NCI-H2196 (cell line): ENCODE results near the gene SHISA6.
"Not testable (repeated sequence)": the region's sequence is repeated elsewhere in the genome, so short reads cannot be mapped to it uniquely, and the experiment has no call there.

ENCODE experiments used
- DNase-seq: peaks from one replicate; lab custom pipeline; 2025; ENCODE audit not compliant: unreplicated experiment; lab: John Stamatoyannopoulos, UW

SHISA6 gene

GRCh38 chr17:11301874-11302273 is 60.9 kb downstream of the SHISA6 start:
- DNase-seq, result not testable (repeated sequence)

GRCh38 chr17:11302401-11303186 is 61.6 kb downstream of the SHISA6 start:
- no peak for DNase-seq

DNA sequence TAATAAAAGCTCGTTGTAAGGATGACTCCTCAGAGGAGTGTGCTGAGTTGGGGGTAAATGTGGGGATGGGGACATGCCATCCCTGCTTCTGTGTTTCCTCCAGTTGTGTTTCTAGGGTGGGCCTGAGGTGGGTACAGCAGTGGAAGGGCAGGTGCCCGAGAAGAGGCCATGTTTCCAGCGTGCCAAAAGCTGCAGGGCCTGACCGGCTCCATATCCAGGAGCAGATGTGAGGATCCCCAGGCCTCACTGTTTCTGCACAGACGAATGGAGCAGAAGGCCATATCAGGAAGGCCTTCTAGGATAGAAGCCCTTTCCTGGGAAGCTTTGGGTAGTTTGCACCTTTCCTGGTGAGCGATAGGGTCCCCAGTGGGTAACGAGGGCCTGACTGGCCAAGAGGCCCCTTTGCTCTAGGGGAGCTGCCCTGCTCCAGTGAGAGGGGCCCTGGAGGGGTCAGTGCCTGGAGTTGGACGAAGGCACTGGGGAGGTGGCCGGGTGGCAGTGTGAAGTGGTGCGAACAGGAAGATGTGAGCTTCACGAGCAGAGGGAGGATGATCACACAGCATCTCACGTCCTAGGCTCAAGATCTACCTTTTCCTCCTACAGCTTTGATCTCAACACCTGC is 62.9 kb downstream of the SHISA6 start:
- no peak for DNase-seq

DNA sequence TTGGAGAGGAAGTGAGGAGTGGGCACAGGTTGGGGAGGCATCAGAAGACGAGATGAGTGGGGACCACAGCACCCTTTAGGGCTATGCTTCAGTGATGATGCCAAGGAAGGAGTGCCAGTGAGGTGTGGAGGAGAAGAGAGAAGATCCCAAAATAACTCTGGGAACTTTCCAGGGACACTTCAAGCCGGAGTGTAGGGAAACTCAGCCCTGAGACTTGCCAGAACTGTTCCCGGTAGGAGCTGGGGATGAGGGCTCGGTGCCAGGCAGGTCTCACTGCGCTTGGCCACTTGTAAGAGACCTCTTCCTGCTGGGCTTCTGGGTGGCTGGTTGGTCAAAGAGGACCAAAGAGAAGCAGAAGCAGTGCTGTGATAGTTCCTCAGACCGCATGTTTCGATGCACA is 63.6 kb downstream of the SHISA6 start:
- DNase-seq, result no peak

GRCh38 chr17:11305524-11305923 is 64.5 kb downstream of the SHISA6 start:
- no peak for DNase-seq

- no peak for DNase-seq
Observed at GRCh38 chr17:11308531-11308930, 67.5 kb downstream of the SHISA6 start.

DNA sequence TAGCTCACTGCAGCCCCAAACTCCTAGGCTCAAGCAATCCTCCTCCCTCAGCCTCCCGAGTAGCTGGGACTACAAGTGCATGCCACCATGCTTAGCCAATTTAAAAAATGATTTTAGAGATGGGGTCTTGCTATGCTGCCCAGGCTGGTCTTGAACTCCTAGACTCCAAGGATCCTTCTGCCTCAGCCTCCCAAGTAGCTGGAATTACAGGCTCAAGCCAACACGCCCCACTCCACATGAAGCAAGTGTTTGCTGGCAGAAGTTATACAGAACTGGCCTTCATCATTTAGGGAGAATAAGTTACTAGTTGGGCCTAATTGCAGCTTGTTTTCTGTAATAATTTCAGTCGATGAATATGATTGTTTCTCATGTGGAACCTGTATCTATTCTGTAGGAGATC is 68.0 kb downstream of the SHISA6 start:
- DNase-seq, result no peak

GRCh38 chr17:11309850-11310249 is 68.8 kb downstream of the SHISA6 start:
- no peak for DNase-seq

DNA sequence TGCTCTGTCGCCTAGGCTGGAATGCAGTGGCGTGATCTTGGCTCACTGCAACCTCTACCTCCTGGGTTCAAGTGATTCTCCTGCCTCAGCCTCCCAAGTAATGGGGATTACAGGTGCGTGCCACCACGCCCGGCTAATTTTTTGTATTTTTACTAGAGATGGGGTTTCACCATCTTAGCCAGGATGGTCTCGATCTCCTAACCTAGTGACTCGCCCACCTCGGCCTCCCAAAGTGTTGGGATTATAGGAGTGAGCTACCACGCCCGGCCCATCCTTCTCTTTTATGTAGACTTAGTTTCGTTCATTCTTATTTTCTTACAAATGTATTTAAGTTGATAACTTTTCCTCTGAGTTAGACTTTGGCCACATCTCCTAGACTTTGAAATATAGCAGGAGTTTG is 75.4 kb downstream of the SHISA6 start:
- DNase-seq, result not testable (repeated sequence)

DNA sequence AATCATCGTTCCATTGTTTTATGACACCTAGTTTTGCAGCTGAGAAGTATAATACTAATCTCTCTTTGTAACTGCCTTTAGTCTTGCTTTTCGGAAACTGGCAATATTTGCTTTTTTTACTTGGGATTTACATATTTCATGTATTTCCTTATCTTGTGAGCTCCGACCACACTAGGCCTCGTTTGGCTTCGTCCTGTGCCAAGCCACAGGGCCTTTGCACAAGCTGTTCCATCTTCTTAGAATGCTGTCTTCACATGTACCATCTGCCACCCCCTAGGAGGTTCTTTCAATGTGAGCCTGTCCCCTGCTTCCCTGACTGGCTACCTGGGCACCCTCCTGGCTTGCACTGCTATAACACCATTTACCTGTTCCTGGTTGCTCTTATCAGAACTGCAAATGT is 77.2 kb downstream of the SHISA6 start:
- no peak for DNase-seq

DNA sequence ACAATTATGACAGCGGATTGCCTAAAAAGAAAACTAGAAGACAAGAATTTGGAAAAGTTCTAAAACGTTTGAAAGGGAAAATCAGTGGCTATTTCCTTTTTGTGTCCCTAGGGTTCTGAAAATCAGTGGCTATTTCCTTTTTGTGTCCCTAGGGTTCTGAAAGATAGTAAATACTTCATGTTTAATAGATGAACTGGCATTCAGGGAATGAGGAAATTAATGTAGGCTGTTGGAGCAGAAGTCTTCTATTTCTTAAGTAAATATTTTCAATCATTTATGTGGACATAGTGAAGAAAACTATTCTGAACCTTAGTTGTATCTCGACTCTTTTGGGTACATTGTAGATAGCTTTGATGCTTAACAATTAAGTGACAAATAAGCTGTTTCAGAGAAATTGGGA is 78.9 kb downstream of the SHISA6 start:
- DNase-seq, result no peak

DNA sequence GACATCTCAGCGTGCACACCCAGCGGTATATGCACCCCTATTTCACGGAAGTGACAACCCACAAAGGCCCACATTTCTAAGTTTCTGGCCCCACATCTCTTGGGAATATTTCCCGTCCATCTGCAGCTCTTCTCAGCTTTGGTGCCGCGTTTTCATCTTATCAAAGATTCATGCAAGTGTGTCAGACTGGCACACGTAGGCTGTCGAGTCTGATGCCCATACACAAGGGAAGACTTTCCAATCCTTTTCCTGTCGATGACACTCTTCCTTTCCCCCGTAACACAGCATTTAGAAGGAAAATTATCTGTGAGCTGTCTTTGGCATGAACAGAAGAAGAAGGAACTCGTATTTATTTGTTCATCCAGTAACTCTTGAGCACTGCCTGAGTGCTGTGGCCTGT is 83.0 kb downstream of the SHISA6 start:
- no peak for DNase-seq

DNA sequence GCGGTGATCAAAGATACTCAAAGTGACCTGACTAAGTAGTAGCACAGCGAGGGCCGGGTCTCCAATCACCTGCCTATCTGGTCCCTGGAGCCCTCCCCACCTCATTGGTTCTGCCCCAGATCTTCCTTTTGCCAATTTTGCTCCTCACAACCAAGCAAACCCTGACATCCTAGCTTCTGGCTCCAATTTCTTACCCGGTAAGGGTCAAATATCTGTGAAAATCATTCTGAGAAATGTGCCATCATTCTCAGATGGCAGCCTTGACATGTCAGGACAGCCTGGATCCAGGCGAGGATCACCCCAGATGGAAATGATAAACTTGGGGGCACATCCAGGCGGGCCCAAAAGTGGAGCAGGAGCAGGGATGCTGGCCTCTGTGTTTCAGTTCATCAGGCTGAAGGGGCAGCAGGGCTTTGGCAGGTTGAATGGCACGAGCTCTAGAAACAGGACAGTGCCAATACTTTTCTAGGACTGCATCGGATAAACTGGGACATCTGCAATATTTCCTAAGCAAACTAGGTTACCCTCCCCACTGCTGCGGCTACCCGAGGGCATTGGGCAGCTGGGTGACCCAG is 83.9 kb downstream of the SHISA6 start:
- no peak for DNase-seq

DNA sequence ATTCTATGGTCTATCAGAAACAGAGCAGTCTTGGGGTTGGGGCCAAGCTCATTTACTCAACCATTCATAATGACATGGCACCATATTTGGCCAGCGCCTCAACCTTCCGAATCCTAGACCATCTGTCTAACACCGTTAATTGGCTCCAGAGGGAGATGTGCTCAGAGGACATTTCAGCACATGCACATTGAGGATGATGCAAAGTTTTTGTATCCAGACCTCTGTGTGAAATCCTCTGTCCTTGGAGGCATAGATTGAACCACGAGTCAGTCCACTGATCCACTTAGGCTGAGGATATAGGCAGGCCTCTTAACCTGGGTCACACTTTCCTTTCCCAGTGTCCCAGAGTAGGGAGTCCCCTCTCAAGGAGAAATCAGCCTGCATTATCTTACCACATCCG is 85.5 kb downstream of the SHISA6 start:
- no peak for DNase-seq

GRCh38 chr17:11328770-11329169 is 87.8 kb downstream of the SHISA6 start:
- no peak for DNase-seq

- DNase-seq, result no peak
Observed at GRCh38 chr17:11330006-11330405, 89.0 kb downstream of the SHISA6 start.

GRCh38 chr17:11330826-11331225 is 89.8 kb downstream of the SHISA6 start:
- no peak for DNase-seq

GRCh38 chr17:11331547-11332513 is 90.8 kb downstream of the SHISA6 start:
- no peak for DNase-seq

- DNase-seq, result no peak
Observed at GRCh38 chr17:11332706-11333105, 91.7 kb downstream of the SHISA6 start.

DNA sequence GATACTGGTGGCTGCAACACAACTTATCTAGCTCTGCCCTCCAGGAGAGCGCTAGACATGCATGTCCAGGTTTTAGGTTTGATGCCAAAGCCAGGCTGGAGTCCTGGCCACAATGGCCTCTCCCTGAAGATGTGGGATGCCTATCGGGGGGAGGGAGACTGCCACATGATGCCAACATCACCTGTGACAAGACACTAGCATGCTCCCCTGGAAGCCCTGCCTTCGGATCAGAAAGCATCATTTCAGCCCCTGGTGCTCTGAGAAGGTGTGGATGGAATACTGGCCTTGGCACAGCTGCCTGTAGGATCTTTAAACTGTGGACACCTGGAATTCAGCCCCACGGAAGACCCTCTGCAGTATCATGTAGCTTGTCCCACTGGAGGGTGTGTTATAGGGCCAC is 93.5 kb downstream of the SHISA6 start:
- no peak for DNase-seq

- no peak for DNase-seq
Observed at GRCh38 chr17:11336290-11336689, 95.3 kb downstream of the SHISA6 start.
